CD4-positive, alpha-beta T cell treated with Interleukin-6 for 4 hours (primary cell): Measurements from ENCODE around the gene LYRM1.
A peak's percentile ranks its signal among the peaks of the same experiment; 100 is the strongest.
"Not testable (repeated sequence)": the region's sequence is repeated elsewhere in the genome, so short reads cannot be mapped to it uniquely, and the experiment has no call there.

Experiments used
- DNase-seq: peaks from one replicate; pipeline ENCODE4 v3.0.0-alpha.2; 2020; ENCODE audit warnings: mixed read lengths

Gene LYRM1

GRCh38 chr16:20939611-20940010 lies 39.0 kb downstream of the LYRM1 start:
- no peak for DNase-seq

DNA sequence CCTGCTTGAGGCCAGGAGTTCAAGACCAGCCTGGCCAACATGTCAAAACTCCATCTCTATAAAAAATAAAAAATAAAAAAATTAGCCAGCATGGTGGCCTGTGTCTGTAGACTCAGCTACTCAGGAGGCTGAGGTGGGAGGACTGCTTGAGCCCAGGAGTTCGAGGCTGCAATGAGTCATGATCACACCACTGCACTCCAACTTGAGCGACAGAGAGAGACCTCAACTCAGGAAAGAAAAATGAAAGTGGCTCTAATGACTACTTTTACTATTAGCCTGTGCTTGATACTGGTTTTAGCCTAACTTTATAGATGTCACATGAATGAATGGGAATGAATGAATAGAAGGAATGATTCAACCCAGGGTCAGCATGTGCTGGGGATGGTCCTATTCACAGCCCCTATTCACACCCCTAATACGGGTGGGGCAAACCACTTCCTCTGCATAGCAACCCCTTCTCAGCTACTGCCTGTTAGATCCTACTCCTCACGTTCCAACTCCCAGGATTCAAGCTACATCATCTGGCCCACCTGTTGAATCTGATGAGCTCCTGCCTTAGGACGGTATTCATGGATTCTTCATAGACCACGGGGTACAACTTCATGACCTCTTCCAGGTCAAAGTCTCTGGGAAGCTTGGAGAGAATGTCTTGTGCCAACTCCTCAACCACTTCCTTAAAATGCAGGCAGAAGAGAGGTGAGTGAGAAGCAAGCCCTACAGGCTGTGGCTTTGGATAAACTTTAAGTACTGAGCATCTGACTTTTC lies 40.5 kb downstream of the LYRM1 start:
- DNase-seq = no peak

- DNase-seq = no peak
Observed at GRCh38 chr16:20941636-20941926, 41.0 kb downstream of the LYRM1 start.

DNA sequence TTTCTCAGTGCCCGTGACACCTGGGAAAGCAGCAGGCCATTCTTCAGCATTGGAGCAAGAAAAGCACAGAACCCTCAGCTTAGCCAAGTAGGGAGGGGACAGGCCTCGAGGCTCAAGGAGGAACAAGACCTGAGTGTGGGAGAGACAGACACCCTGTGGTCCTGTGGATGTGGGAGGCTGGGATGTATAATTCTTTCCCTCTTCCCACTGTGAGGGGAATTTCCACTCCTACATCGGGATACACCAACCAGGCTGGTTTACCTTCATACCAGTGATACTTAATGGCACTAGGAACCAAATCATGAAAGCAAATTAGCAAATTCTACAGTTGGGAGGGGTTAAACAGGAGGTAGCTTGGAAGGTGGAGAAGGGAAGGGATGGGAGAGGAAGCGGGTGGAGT lies 41.7 kb downstream of the LYRM1 start:
- DNase-seq = no peak

GRCh38 chr16:20944861-20945574 lies 44.4 kb downstream of the LYRM1 start:
- peak; percentile 2 for DNase-seq

- DNase-seq = not testable (repeated sequence)
Observed at GRCh38 chr16:20945575-20945875, 45.0 kb downstream of the LYRM1 start.

DNA sequence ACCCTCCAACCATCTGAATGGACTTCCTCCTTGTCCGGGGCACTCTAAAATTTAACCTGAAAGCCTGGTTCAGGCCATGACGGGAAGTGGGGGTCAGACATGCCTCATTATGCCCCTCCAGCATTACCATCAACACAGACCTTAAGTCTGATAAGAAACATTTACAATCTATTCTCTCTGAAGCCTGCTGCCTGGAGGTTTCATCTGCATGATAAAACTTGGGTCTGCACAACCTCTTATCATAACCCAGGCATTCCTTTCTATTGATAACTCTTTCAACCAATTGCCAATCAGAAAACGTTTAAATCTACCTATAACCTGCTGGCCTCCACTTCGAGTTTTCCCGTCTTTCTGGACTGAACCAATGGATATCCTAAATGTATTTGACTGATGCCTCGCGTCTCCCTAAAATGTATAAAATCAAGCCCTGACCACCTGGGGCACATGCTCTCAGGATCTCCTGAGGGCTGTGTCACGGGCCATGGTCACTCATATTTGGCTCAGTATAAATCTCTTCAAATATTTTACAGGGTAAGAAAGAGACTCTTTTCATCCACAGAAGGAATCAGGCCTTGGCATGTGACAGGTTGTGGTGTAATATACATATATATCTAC lies 45.6 kb downstream of the LYRM1 start:
- no peak for DNase-seq

DNA sequence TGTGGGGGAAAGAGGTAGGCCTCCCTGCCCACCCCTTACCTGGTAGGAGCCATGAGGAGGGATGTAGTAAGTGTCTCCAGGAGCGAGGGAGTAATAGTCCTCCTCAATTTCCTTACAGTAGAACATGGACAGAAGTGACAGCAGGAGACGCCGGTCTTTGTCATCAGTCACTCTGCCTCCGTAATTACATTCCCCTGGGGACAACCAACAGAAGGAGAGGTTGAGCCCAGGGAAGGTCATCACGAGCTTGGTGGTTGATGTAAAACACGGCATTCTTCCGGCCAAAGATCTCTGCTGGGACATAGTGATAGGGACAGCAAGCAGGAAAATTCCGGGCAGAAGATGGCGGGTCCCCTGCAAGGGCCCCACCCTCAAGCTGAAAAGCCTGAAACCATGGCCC lies 47.9 kb downstream of the LYRM1 start:
- no peak for DNase-seq

GRCh38 chr16:20949660-20950059 lies 49.1 kb downstream of the LYRM1 start:
- DNase-seq = no peak

DNA sequence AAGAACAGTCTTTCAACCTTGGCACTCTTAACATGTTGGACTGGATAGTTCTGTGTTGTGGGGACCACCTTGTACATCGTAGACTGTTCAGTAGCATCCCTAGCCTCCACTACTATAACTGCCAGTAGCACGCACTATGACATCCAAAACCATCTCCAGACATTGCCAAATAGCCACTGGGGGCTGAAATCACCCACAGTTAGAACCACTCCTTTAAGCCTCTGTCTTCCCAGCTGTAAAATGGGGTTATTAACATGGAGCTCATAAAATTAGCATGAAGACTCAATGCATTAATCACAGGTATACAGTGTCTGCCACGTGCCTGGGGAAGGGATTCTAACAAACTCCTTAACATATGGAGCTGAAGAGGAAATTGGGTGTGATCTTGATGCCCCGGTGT lies 49.7 kb downstream of the LYRM1 start:
- DNase-seq = no peak

GRCh38 chr16:20952139-20952920 lies 51.8 kb downstream of the LYRM1 start:
- DNase-seq = no peak

DNA sequence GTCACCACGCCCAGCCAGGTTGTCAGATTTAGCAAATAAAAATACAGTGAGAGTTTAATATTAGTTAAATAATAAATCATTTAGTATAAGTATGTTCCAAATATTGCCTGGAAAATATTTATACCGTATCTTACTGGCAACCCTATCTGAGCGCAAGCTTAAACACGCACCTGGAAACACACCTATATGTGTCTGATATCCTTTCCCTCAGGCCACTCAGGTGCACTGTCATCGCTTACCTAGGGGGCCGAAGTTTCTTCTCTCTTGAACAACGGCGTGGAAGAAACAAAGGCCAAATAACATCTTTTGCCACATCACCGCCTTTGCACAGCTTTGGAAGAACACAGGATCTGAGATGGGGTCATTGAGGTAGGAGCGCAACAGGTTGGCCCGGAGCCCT lies 54.0 kb downstream of the LYRM1 start:
- DNase-seq = no peak

- DNase-seq = no peak
Observed at GRCh38 chr16:20956319-20956718, 55.7 kb downstream of the LYRM1 start.

DNA sequence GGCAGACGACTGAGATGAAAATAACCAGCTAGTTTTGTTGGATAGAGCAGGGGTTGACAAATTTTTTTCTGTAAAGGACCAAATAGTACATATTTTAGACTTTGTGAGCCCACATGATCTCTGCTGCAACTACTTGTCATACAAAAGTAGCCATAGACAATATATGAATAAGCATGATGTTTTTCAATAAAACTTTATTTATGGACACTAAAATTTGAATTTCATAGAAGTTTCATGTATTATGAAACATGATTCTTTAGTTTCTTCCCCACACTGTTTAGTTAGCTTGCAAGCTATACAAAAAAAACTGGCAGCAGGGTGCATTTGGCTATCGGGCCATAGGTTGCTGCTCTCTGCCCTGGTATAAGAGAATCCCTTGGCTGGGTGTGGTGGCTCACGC lies 56.6 kb downstream of the LYRM1 start:
- no peak for DNase-seq

- no peak for DNase-seq
Observed at GRCh38 chr16:20960899-20961298, 60.3 kb downstream of the LYRM1 start.

DNA sequence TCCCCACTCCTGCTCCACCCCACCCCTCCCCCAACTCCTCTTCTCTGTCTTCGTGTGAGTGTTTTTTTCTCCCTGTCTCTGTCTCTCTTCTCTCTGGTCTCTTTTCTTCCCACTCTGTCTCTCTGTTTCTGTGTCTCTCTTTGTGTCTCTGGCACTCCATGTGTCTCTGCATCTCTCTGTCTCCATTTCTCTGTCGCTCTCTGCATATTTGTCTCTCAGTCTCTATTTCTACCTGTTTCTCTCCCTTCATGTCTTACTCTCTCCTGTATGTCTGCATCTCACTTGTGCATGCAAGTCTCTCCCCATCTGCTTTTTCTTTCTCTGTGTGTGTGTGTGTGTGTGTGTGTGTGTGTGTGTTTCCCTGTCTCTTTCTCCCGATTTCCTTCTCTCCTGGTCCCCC lies 68.2 kb downstream of the LYRM1 start:
- DNase-seq = no peak

GRCh38 chr16:20969386-20969785 lies 68.8 kb downstream of the LYRM1 start:
- DNase-seq = no peak

DNA sequence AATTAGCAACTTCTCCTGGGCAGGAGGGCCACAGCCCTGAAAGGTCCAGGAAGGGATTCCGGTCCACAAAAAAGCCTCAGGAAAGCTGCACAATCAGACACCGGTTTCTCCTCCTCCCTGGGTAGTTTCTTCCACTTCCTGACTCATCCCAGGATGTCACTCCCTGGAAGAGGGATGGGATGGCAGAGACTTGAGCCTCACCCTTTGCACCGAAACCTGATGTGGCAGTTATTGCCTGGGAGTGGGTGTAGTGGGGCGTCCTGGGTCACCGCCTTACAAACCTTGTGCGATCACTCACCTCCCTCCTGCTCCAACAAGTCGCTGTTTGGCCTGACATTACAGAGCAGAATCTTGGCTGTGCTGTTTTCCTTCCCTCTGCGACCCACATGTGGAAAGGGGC lies 70.8 kb downstream of the LYRM1 start:
- no peak for DNase-seq

DNA sequence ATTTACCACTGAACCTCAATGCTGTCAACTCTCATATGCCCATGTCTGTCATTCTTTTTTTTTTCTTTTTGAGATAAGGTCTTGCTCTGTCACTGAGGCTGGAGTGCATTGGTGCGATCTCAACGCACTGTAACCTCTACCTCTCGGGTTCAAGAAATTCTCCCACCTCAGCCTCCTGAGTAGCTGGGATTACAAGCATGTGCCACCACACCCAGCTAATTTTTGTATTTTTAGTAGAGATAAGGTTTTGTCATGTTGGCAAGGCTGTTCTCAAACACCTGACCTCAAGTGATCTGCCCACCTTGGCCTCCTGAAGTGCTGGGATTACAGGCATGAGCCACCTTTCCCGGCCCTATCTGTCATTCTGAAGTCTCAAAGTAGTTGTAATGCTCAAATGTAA lies 72.6 kb downstream of the LYRM1 start:
- DNase-seq = not testable (repeated sequence)
